HuH-7.5 (cell line): ENCODE measurements around the gene ZNF391.
"Not testable (repeated sequence)": the region's sequence is repeated elsewhere in the genome, so short reads cannot be mapped to it uniquely, and the experiment has no call there.

Experiments
- DNase-seq: peaks from one replicate; pipeline ENCODE4 v3.0.0; 2011; ENCODE audit warnings: low spot score

The ZNF391 gene

GRCh38 chr6:27388293-27389197, at the start of gene ZNF391:
TSS of gene ZNF391 (plus strand) at chr6:27388759. CDS start at chr6:27400371, 11,612 bp downstream.
- DNase-seq = peak; percentile 68

GRCh38 chr6:27352850-27353249, 35.7 kb upstream of the ZNF391 start:
- no peak for DNase-seq

GRCh38 chr6:27358786-27359185, 29.8 kb upstream of the ZNF391 start:
- no peak for DNase-seq

- no peak for DNase-seq
Observed at GRCh38 chr6:27359231-27359630, 29.3 kb upstream of the ZNF391 start.

- no peak for DNase-seq
Observed at GRCh38 chr6:27368202-27368601, 20.4 kb upstream of the ZNF391 start.

GRCh38 chr6:27370391-27370790, 18.2 kb upstream of the ZNF391 start:
- no peak for DNase-seq

GRCh38 chr6:27374824-27375612, 13.5 kb upstream of the ZNF391 start:
- peak; percentile 43 for DNase-seq

- DNase-seq = no peak
Observed at GRCh38 chr6:27375613-27376079, 12.9 kb upstream of the ZNF391 start.

GRCh38 chr6:27378406-27378805, 10.2 kb upstream of the ZNF391 start:
- not testable (repeated sequence) for DNase-seq

GRCh38 chr6:27381001-27381400, 7.6 kb upstream of the ZNF391 start:
- DNase-seq = not testable (repeated sequence)

GRCh38 chr6:27383011-27383410, 5.5 kb upstream of the ZNF391 start:
- DNase-seq = no peak

GRCh38 chr6:27383481-27383880, 5.1 kb upstream of the ZNF391 start:
- DNase-seq = no peak

GRCh38 chr6:27392623-27393022, 4.1 kb downstream of the ZNF391 start:
- DNase-seq = no peak

- no peak for DNase-seq
Observed at GRCh38 chr6:27394073-27394472, 5.5 kb downstream of the ZNF391 start.

GRCh38 chr6:27400877-27401642, 12.5 kb downstream of the ZNF391 start:
- no peak for DNase-seq

GRCh38 chr6:27406085-27406484, 17.5 kb downstream of the ZNF391 start:
- DNase-seq = no peak

- no peak for DNase-seq
Observed at GRCh38 chr6:27407153-27407814, 18.7 kb downstream of the ZNF391 start.

- DNase-seq = no peak
Observed at GRCh38 chr6:27414300-27414699, 25.7 kb downstream of the ZNF391 start.

- no peak for DNase-seq
Observed at GRCh38 chr6:27414996-27415395, 26.4 kb downstream of the ZNF391 start.

- no peak for DNase-seq
Observed at GRCh38 chr6:27415898-27416297, 27.3 kb downstream of the ZNF391 start.

- no peak for DNase-seq
Observed at GRCh38 chr6:27419363-27419762, 30.8 kb downstream of the ZNF391 start.
